Body of pancreas (tissue), 4 donors: ENCODE results near the gene VMO1. TPM values are rescaled to one million over a fixed set of nuclear protein-coding genes. Genes with fewer than 3 reads are reported as not detected.

Source experiments
- ATAC-seq: fragments of 150-250 bp; one replicate; pipeline ENCODE4 v1.9.1; 2016
- DNase-seq, 4 donors: peaks; one replicate each; pipeline ENCODE4 v3.0.0-alpha.2; 2019
- H3K27ac ChIP-seq, 4 donors: fragments of 200-600 bp; sonication (generic); 1 replicate in 3 of 4; 2 replicates in 1 of 4; pipeline versions ENCODE4 v1.5.1 to v1.6.1; 2016 to 2019; ENCODE audit warnings: mild to moderate bottlenecking in 1 of 4, mixed read lengths in 1 of 4, moderate library complexity in 1 of 4
- H3K27me3 ChIP-seq, 2 donors: fragments of 200-600 bp; sonication (generic); one replicate each; pipeline ENCODE4 v1.6.0; 2016; ENCODE audit warnings: mild to moderate bottlenecking in 1 of 2
- H3K36me3 ChIP-seq, 2 donors: fragments of 200-600 bp; sonication (generic); replicated peaks in 1 of 2; 2 replicates each; pipeline ENCODE4 v1.5.1; 2016; ENCODE audit warnings: low read depth in 2 of 2; ENCODE audit not compliant: insufficient read depth in 1 of 2
- H3K4me1 ChIP-seq: fragments of 200-600 bp; sonication (generic); one replicate; pipeline ENCODE4 v1.6.0; 2016
- H3K4me3 ChIP-seq, 2 donors: fragments of 200-600 bp; sonication (generic); 1 replicate in 1 of 2; 2 replicates in 1 of 2; pipeline ENCODE4 v1.5.1; 2016 to 2019
- H3K9me3 ChIP-seq, 3 donors: fragments of 200-600 bp; sonication (generic); 1 replicate in 2 of 3; 2 replicates in 1 of 3; pipeline ENCODE4 v1.5.1; 2016
- POLR2A ChIP-seq, 3 donors: fragments of 450-650 bp; IDR thresholded peaks; one replicate each; pipeline ENCODE4 v1.6.1; 2016; ENCODE audit warnings: antibody characterized with exemption in 3 of 3, mild to moderate bottlenecking in 2 of 3
- WGBS, 2 donors: methylation state at CpG; one replicate each; pipeline ENCODE4 v1.1.5; 2017; 5-methylcytosine and 5-hydroxymethylcytosine counted together
- intact Hi-C: fragments of 100-400 bp; cut with DNase I; formaldehyde crosslinking; loops from one replicate; pipeline ENCODE4 v1.15.1; 2023
- total RNA-seq, 2 donors: library from RNA; depleted of rRNA; stranded (reverse); fragments of >200 nt; gene quantifications; one replicate each; pipeline ENCODE4 v1.1.0, GENCODE V29; 2016
- TF ChIP-seq, protein P1 (sequence below), 7 experiments: fragments of 450-650 bp in 4 of 7; fragments of 200-600 bp in 3 of 7; sonication (generic) in 3 of 7; IDR thresholded peaks; one replicate each; pipeline ENCODE4 v1.5.1; 2016 to 2019; ENCODE audit warnings: antibody characterized with exemption in 7 of 7

VMO1 gene
- total RNA-seq, 2 donors from 2014 or later: not detected

DNA sequence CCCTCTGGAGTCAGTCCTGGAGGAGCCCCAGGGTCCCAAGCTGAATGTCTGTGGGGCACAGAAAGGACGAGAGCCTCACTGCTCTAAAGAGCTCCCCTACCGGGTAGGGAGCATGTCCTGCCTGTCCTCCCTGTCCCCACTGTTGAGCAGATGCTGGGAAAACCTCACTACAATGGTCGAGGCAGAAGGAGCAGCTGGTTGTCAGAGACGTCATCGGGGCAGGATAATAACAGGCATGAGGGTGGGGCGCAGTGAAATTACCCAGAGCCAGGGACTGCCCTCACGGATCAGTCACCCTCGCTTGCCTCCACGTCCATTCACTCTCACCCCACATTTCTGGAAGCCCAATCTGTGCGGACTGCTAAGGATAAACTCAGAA, 13.9 kb downstream of the VMO1 start:
- TF ChIP-seq POLR2A (IDR thresholded peaks at IDR 0.05): no peak
- TF ChIP-seq, protein P1, sequence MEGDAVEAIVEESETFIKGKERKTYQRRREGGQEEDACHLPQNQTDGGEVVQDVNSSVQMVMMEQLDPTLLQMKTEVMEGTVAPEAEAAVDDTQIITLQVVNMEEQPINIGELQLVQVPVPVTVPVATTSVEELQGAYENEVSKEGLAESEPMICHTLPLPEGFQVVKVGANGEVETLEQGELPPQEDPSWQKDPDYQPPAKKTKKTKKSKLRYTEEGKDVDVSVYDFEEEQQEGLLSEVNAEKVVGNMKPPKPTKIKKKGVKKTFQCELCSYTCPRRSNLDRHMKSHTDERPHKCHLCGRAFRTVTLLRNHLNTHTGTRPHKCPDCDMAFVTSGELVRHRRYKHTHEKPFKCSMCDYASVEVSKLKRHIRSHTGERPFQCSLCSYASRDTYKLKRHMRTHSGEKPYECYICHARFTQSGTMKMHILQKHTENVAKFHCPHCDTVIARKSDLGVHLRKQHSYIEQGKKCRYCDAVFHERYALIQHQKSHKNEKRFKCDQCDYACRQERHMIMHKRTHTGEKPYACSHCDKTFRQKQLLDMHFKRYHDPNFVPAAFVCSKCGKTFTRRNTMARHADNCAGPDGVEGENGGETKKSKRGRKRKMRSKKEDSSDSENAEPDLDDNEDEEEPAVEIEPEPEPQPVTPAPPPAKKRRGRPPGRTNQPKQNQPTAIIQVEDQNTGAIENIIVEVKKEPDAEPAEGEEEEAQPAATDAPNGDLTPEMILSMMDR (IDR thresholded peaks at IDR 0.05): no peak
- no peak overlapping the region for H3K27ac ChIP-seq
- H3K27me3 ChIP-seq: no peaks in the 10 kb centered on the region
- H3K9me3 ChIP-seq: no peaks in the 10 kb centered on the region
- no peak for DNase-seq
- intact Hi-C loops: no loop called here
- peaks cover 7% of the 10 kb centered on the region for H3K4me1 ChIP-seq
- ATAC-seq: peak; percentile 18
- WGBS, 2 donors: 67 to 85% methylated on average over 10 of the region's 10 CpGs
- no peak overlapping the region for H3K4me3 ChIP-seq
- H3K36me3 ChIP-seq: no peaks in the 10 kb centered on the region

DNA sequence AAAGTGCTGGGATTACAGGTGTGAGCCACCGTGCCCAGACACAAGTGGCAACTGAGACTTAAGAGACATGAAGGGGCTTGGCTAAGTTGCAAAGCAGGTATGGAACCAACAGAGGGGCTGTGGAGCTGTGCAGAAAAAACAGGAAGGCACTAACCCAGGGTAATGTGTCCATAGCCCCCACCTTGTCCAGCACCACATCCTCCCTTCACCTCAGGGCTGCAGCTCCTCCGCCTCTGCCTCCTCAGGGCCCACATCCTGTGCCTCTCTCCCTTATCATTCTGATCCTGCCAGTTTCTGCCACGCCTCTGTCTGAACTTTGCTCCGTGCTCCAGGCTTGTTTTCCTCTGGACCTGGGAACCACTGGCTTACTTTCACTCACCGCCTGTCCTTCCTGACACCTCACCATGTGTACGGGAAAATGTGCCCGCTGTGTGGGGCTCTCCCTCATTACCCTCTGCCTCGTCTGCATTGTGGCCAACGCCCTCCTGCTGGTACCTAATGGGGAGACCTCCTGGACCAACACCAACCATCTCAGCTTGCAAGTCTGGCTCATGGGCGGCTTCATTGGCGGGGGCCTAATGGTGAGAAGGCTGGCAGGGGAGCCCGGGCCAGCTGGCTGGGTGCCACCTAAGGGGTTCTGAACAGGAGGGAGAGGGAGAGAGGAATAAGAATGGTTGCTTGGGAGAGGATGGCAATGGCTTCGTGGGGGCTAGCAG, 14.5 kb downstream of the VMO1 start, which contains the start of gene TM4SF5:
Gene TM4SF5 (plus strand): TSS at position 368 of the 716 bp plus-strand sequence. CDS start 37 bp downstream, at position 405.
- no peaks in the 10 kb centered on the region for H3K27me3 ChIP-seq
- H3K4me1 ChIP-seq: peaks cover 7% of the 10 kb centered on the region
- H3K4me3 ChIP-seq: no peak within 1 kb of the TSS
- DNase-seq: peak in 3 of 4 donors; percentile 35 to 64 (median 51)
- H3K9me3 ChIP-seq: no peaks in the 10 kb centered on the region
- ATAC-seq: peak; percentile 68
- H3K27ac ChIP-seq: no peak within 1 kb of the TSS
- 35 to 39% methylated on average over 13 of the region's 13 CpGs for WGBS, 2 donors
- no peaks in the 10 kb centered on the region for H3K36me3 ChIP-seq
- intact Hi-C loops: no loop called here
- TF ChIP-seq POLR2A (IDR thresholded peaks at IDR 0.05): no peak
- TF ChIP-seq, protein P1 (IDR thresholded peaks at IDR 0.05): no peak

DNA sequence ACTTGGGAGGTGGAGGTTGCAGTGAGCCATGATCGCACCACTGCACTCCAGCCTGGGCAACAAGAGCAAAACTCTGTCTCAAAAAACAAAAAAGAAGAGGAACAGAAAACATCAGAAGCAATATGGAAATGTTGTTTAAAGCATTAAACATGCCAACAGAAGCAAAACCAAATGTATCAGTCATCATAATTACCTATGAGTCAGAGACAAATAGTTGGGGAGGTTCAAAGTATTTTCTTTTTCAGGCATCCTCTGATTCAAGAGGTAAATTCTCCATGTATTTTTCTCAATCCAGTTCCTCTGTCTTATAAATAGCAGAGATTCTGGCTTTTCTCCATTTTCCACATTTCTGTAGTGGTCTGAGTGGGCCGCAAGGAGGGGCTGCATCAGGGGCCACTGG, 16.5 kb downstream of the VMO1 start:
- no peak overlapping the region for H3K27ac ChIP-seq
- no peak overlapping the region for H3K4me3 ChIP-seq
- 81 to 82% methylated on average over 2 of the region's 2 CpGs for WGBS, 2 donors
- H3K4me1 ChIP-seq: peaks cover 7% of the 10 kb centered on the region
- DNase-seq (no peak), ATAC-seq (no peak)
- H3K27me3 ChIP-seq: no peaks in the 10 kb centered on the region
- no peaks in the 10 kb centered on the region for H3K36me3 ChIP-seq
- intact Hi-C loops: no loop called here
- no peaks in the 10 kb centered on the region for H3K9me3 ChIP-seq
- TF ChIP-seq, protein P1 (IDR thresholded peaks at IDR 0.05): no peak
- TF ChIP-seq POLR2A (IDR thresholded peaks at IDR 0.05): no peak

DNA sequence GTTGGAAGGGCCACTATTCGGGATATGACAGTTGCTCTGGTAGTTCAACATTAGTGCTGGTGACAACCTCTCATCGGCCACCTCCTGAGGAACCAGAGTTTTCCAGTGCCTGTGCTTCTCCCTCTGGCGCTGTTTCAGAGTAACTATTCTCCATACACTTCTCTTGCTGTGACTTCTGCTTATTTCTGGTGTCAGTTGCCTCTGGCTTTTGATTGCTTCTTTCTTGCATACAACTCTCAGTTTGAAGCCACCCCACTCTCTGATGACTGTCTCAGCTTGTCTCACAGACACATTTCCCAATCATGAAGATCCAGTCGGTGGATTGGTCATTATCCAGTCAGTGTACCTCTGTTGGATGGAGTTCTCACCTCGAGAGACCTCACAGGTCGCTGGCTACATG, 17.9 kb downstream of the VMO1 start:
- Histone ChIP-seq H3K27ac (peak overlapping the region in 1 of 4 donors; percentile 26), H3K4me1 (peaks cover 7% of the 10 kb centered on the region), H3K27me3 (no peaks in the 10 kb centered on the region), H3K36me3 (no peaks in the 10 kb centered on the region), H3K4me3 (no peak overlapping the region), H3K9me3 (no peaks in the 10 kb centered on the region)
- DNase-seq (peak in 1 of 4 donors; percentile 32), ATAC-seq (no peak)
- TF ChIP-seq, protein P1 (IDR thresholded peaks at IDR 0.05): no peak
- peak in 1 of 3 donors; percentile 29 for TF ChIP-seq POLR2A (IDR thresholded peaks at IDR 0.05)
- intact Hi-C loops: no loop called here
- 53 to 57% methylated on average over 5 to 6 of the region's 6 CpGs for WGBS, 2 donors

DNA sequence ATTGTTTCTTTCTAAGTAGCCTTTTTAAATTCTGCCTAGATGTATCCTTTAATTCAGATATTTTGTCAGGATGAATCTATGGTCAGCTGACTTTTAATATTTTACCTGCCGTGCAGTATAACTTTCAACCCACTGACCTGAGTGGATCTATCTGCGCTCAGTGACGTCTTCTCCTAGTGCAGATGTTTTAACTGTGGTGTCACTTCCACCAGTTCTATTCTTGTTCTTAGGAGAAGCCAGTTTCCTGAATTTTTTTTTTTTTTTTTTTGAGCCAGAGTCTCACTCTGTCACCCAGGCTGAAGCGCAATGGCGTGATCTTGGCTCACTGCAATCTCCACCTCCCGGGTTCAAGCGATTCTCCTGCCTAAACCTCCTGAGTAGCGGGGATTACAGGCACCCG, 19.4 kb downstream of the VMO1 start:
- H3K27me3 ChIP-seq: no peaks in the 10 kb centered on the region
- peaks cover 4% of the 10 kb centered on the region for H3K4me1 ChIP-seq
- no peaks in the 10 kb centered on the region for H3K9me3 ChIP-seq
- TF ChIP-seq POLR2A (IDR thresholded peaks at IDR 0.05): no peak
- TF ChIP-seq, protein P1 (IDR thresholded peaks at IDR 0.05): no peak
- no peak for ATAC-seq
- no peaks in the 10 kb centered on the region for H3K36me3 ChIP-seq
- DNase-seq: no peak
- WGBS, 2 donors: 74 to 77% methylated on average over 9 of the region's 9 CpGs
- H3K4me3 ChIP-seq: no peak overlapping the region
- intact Hi-C loops: no loop called here
- peak overlapping the region in 1 of 4 donors; percentile 75 for H3K27ac ChIP-seq
